OCI-M2 (cell line): ENCODE results near the gene PRR18.
"Not testable (repeated sequence)": the region's sequence is repeated elsewhere in the genome, so short reads cannot be mapped to it uniquely, and the experiment has no call there.

Experiments used
- DNase-seq: peaks from one replicate; lab custom pipeline; 2025; ENCODE audit not compliant: unreplicated experiment; lab: John Stamatoyannopoulos, UW

The PRR18 gene, protein sequence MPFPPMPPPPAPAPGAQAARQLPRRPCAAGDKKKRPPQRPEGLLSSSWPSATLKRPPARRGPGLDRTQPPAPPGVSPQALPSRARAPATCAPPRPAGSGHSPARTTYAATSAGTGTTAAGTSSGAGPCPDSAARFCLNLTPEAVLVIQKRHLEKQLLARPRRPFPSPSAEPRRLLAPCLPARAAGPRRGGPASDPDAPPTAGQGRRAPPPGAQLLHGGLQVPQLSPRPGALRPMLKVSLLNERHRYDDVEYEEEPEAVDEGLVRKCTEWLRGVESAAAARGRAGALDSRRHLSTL

DNA sequence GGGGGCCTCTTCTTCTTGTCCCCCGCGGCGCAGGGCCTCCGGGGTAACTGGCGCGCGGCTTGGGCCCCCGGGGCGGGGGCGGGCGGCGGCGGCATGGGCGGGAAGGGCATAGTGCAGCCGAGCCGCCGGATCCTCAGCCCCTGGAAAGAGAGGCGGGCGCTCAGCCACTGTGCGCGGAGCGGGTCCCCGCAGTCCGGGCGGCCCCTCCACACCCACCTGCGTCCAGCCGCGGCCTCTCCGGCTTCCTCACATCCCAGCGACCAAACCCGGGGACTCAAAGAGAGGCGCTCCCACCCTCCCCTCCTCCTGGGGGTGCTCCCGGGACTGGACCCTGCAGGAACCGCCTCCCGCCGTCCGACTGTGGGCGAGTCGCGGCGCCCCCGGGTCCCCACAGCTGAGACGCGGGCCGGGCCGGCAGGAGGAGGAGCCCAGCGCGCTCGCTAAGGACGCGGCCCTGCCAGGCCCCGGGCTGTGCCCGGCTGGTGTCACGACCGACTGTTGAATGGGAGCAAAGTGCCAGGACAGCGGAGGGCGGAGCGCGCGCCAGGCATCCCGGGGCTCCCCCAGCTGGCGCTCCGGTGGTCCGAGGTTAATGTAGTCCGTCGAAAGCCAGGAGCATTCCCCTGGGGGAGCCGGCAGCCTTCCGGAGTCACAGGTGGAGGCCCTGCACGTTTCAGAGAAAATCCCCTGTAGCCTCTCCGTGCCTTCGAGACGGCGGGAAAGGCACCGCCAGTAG lies at the start of gene PRR18:
Gene PRR18, minus strand, starts transcription at position 360 of the 736 bp plus-strand sequence. Its CDS starts 250 bp downstream, at position 110.
- no peak for DNase-seq

DNA sequence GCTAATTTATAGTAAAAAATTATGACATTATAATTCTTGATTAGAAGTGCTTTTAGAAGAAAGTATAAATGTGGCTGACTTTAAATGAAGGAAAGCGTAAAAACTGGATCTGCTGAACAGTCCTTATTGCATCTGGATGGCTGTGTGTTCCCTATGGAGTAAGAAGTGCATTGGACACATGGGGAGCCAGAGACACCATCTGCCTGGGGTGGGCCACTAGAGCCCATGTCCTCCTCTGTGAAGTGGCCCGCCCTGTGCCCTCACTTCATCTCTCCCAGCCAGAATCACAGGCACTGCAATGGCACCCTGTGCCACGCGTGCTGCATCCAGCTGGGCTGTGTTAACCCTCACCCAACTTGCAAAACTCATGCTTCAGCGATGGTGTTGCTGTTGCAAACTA lies 47.4 kb upstream of the PRR18 start:
- no peak for DNase-seq

- DNase-seq: no peak
Measured at GRCh38 chr6:166354965-166355364, 46.8 kb upstream of the PRR18 start.

DNA sequence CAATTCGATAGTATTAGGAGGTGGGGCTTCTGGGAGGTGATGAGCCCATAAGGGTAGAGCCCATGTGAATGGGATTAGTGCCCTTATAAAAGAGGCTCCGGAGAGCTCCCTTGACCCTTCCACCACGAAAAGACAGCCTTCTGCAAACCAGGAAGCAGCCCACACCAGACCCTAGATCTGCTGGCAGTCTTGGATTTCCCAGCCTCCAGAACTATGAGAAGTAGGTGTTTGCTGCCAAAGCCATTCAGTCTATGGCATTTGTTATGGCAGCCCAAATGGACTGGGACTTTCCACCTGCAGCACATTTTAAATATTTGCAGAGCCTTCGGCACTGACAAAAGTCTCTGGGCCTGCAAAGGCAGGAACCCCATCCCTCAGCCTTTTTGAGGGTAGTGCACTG lies 46.0 kb upstream of the PRR18 start:
- DNase-seq: no peak

- no peak for DNase-seq
Measured at GRCh38 chr6:166353507-166353906, 45.3 kb upstream of the PRR18 start.

- DNase-seq: no peak
Measured at GRCh38 chr6:166352923-166353322, 44.7 kb upstream of the PRR18 start.

GRCh38 chr6:166351715-166352285 lies 43.6 kb upstream of the PRR18 start:
- no peak for DNase-seq

DNA sequence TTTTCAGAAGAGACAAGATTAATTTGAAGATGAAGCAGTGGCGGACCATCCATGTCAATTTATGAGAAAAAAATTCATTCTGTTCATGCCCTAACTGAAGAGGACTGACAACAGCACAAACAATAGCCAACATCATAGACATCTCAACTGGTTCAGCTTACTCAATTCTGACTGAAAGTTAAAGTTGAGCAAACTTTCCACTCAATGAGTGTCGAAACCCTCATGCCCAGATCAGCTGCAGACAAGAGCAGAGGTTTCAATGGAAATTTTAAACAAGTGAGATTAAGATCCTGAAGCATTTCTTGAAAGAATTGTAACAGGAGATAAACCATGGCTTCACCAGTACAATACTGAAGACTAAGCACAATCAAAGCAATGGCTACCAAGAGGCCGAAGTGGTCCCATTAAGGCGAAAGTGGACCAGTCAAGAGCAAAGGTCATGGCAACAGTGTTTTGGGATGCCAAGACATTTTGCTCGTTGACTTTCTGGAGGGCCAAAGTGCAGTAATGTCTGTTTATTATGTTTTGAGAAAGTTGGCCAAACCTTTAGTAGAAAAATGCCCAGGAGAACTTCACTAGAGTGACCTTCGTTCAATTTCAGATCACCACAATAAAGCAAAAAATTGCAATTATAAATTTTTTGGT lies 40.2 kb upstream of the PRR18 start:
- no peak for DNase-seq

GRCh38 chr6:166346965-166347364 lies 38.8 kb upstream of the PRR18 start:
- DNase-seq: no peak

DNA sequence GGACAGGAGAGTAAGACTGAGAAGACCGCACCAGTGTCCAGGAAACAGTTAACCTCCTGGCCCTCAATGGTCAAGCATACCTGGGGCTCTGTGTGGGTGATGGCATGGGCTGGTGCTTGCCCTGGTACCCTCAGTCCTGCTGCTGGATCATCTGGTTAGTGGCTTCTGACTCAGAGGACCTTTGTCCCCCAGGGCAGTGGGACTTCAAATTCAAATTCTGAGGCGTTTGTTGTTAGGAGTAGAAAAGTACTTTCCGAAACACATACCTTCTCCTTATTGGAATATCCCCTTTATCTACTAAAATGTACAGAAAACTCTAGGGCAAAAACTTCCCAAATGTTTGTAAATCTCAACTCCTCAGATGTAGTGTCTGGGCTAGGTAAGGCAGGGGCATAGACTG lies 38.3 kb upstream of the PRR18 start:
- no peak for DNase-seq

DNA sequence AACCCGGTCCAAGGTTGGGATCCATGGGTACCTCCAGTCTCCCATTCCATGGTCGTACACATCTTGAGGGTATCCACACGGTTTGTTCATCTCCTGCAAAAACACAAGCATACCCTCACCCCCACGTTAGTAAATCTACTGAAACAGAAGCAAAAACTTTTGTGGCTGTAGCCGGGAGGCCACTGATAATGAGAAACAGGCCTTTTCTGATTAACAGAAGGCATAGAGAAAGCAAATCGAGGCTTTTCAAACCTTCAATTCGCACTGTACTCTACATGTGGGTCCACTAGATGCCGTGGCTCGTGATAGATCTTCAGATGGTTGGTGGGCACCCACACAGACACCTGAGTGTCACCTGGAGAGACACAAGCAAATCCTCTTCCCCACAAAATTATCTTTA lies 37.5 kb upstream of the PRR18 start:
- DNase-seq: not testable (repeated sequence)

DNA sequence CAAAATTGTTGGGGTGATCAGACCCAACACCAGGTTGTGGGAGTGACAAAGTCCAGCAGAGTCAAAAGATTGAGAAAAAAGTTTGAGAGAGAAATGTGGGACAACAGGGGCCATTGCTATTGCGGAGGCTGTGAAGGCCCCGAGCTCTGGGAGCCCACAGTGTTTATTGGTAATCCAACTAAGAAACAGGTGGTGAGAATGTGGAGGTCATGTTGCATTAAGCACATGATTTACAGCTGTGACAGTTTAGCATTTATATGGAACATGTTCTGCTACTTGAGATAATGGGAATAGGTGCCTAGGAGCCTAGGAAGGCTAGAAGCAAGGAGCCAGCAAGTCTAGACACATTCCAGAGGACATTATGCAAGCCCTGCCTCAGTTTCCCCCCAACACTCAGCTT lies 36.7 kb upstream of the PRR18 start:
- DNase-seq: not testable (repeated sequence)

DNA sequence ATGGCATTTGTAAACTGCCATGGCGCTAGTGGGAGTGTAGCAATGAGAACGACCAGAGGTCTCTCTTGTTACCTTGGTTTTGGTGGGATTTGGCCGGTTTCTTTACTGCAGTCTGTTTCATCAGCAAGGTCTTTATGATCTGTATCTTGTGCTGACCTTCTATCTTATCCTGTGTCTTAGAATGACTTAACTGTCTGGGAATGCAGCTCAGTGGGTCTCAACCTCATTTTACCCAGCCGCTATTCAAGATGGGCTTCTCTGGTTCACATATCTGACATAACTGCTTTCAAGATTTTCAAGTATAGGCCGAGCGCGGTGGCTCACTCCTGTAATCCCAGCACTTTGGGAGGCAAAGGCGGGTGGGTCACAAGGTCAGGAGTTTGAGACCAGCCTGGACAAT lies 36.0 kb upstream of the PRR18 start:
- no peak for DNase-seq

DNA sequence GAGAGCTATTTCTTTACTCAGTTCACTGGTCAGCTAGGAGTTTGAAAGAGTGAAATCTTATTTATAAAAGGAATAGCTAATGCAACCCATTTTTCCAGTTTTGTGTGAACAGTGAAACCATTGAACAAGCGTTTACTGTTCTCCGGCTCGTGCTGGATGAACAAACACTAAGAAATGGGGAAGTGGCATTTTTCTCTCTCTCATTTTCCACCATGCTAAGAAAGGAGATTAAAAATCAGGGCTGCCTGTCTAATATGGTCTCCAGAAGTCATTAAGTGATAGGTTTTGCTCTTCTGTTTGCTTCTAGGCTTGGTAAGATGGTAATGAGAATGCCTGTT lies 34.9 kb upstream of the PRR18 start:
- peak; percentile 27 for DNase-seq

DNA sequence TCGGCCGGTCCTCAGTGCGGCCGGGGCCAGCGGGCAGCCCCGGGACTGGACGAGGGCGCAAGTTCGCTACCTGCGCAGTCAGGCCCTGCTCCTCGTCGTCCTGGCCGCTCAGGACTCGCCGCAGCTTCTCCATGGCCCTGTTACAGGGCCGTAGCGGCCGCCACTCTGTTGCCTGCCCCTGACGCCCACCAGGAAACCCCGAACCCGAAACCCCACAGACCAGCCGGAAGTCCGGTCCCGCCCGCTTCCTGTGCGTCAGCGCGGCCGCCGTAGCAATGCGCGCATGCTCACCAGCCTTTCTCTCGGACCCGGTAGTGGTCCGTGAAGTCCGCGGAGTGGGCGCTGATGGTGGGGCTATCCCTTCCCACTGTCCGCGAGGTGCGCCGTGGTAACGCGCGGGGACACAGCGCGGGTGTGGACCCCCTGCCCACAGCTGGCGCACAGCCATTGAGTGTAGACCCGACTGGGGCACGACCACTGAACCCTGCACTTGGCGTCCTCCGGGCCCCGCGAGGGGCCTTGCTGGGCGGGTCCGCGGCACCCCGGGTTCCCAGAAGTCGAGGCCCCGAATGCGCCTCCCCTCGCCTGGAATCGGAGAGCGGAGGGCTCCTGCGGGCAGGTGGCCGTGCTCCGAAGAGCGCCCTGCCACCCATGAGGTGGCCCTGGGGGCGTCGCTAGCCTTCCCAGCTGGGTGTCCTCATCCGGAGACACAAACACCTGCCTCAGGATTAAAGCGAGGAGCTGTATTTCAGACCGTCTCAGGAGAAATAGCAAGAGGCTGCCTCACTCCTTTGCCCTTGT lies 34.4 kb upstream of the PRR18 start, which contains the start of gene SFT2D1:
Gene SFT2D1, minus strand, starts transcription at position 197 of the 801 bp plus-strand sequence. Its CDS starts 64 bp downstream, at position 133.
- DNase-seq: peak; percentile 55

GRCh38 chr6:166341977-166342348 lies 33.8 kb upstream of the PRR18 start:
- no peak for DNase-seq

DNA sequence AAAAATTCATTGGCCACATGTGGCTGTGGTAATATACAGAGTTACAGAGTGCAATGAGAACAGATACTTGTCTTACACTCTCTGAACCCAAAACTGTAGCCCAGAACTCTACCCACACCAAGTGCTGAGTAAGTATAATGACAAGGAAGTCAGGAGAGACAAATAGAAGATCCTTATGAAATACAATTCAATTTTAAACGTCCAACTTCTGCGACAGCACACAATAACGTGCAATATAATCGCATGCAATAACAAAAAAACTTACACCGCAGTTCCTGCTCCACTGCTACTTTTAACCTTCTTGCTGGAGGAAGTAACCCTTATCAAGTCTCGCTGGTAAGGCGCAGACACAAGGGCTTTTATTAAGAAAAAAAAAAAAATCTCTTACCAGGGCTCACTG lies 33.3 kb upstream of the PRR18 start:
- no peak for DNase-seq

DNA sequence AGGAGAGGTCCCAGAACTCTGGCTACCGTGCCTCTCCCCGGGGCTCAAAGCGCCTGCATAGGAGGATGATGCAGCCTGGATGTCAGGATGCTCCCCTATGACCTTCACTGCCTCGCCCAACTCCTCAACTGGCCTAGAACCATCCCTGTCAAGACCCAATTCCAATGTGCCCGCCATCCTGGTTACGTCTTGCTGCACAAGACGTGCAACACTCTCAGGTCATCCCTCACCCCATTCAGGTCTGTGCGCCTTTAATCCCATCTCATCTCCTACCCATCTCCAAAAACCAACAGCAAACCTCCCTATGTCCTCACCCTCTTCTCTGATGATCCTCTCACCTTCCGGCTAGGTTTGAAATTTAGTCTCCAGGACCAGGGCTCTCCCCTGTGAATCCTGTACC lies 30.7 kb upstream of the PRR18 start:
- DNase-seq: no peak

- DNase-seq: no peak
Measured at GRCh38 chr6:166336847-166337246, 28.7 kb upstream of the PRR18 start.

DNA sequence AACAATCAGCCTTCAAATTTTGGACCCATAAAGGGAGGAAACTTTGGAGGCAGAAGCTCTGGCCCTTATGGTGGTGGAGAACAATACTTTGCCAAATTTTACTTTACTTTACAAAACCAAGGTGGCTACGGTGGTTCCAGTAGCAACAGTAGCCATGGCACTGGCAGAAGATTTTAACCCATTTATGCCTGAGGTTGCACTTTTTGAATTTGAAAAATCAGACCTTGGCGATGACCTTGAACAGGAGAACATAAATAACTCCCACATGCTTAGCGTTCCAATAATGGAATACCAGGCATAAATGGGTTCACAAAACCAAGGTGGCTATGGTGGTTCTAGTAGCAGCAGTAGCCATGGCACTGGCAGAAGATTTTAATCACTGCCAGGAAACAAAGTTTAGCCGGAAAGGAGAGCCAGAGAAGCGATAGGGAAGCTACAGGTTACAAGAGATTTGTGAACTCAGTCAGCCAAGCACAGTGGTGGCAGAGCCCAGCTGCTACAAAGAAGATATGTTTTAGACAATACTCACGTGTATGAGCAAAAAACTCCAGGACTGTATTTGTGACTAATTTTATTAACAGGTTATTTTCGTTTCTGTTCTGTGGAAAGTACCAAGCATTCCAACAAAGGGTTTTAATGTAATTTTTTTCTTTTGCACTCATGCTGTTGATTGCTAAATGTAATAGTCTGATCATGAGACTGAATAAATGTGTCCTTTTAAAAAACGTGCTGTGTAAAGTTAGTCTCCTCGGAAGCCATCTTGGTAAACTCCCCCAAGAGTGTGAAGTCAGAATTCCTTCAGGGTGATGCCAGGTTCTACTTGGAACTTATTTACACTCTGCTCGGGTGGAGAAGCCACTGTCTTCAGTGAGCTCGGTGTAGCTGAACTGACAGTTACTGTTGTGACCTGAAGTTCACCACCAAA lies 27.4 kb upstream of the PRR18 start:
- DNase-seq: no peak
